Glomerular endothelial cell (primary cell): ENCODE results near the gene NEK10. TPM values are rescaled to one million over a fixed set of nuclear protein-coding genes. Genes with fewer than 3 reads are reported as not detected.

Experiments used
- DNase-seq: peaks from one replicate; pipeline ENCODE4 v3.0.0-alpha.2; 2011; ENCODE audit warnings: low read depth, low spot score; ENCODE audit errors: extremely low read depth
- total RNA-seq: library from RNA; depleted of rRNA; stranded (reverse); fragments of >200 nt; gene quantifications from 2 replicates; pipeline ENCODE4 v1.2.3, GENCODE V29; 2015

The NEK10 gene
- total RNA-seq, 1 donor from 2014 or later: 8.5 TPM

GRCh38 chr3:27185231-27185989 is 183.8 kb downstream of the NEK10 start:
- no peak for DNase-seq

GRCh38 chr3:27184261-27184660 is 184.9 kb downstream of the NEK10 start:
- DNase-seq: no peak

- no peak for DNase-seq
Observed at GRCh38 chr3:27176256-27176655, 192.9 kb downstream of the NEK10 start.

- no peak for DNase-seq
Observed at GRCh38 chr3:27174530-27174929, 194.7 kb downstream of the NEK10 start.

GRCh38 chr3:27171113-27171512 is 198.1 kb downstream of the NEK10 start:
- DNase-seq: no peak

GRCh38 chr3:27166888-27167287 is 202.3 kb downstream of the NEK10 start:
- no peak for DNase-seq

GRCh38 chr3:27165321-27165721 is 203.9 kb downstream of the NEK10 start:
- no peak for DNase-seq

GRCh38 chr3:27160779-27161287 is 208.3 kb downstream of the NEK10 start:
- no peak for DNase-seq

- DNase-seq: no peak
Observed at GRCh38 chr3:27160146-27160545, 209.0 kb downstream of the NEK10 start.

GRCh38 chr3:27147215-27147614 is 222.0 kb downstream of the NEK10 start:
- peak; percentile 88 for DNase-seq

- no peak for DNase-seq
Observed at GRCh38 chr3:27146786-27147185, 222.4 kb downstream of the NEK10 start.

- no peak for DNase-seq
Observed at GRCh38 chr3:27145719-27146118, 223.5 kb downstream of the NEK10 start.

- no peak for DNase-seq
Observed at GRCh38 chr3:27141668-27142067, 227.5 kb downstream of the NEK10 start.

GRCh38 chr3:27138562-27138961 is 230.6 kb downstream of the NEK10 start:
- DNase-seq: no peak

- no peak for DNase-seq
Observed at GRCh38 chr3:27138005-27138404, 231.2 kb downstream of the NEK10 start.

GRCh38 chr3:27134171-27134796 is 234.9 kb downstream of the NEK10 start:
- peak; percentile 69 for DNase-seq

- no peak for DNase-seq
Observed at GRCh38 chr3:27133060-27133459, 236.1 kb downstream of the NEK10 start.

GRCh38 chr3:27130796-27131195 is 238.4 kb downstream of the NEK10 start:
- no peak for DNase-seq

GRCh38 chr3:27127879-27128278 is 241.3 kb downstream of the NEK10 start:
- DNase-seq: no peak

GRCh38 chr3:27127195-27127594 is 242.0 kb downstream of the NEK10 start:
- DNase-seq: no peak

- DNase-seq: no peak
Observed at GRCh38 chr3:27125821-27126501, 243.2 kb downstream of the NEK10 start.

- DNase-seq: no peak
Observed at GRCh38 chr3:27119639-27120038, 249.5 kb downstream of the NEK10 start.
